Measurements from ENCODE around the gene ETV4. TPM values are rescaled to one million over a fixed set of nuclear protein-coding genes. Genes with fewer than 3 reads are reported as not detected.
A peak's percentile ranks its signal among the peaks of the same experiment; 100 is the strongest.

The ETV4 gene
- total and polyA plus RNA-seq, 2 of the 13 experiments (the other 11 are each of a cell fraction or from before 2014, with no cell fraction given) = 128 to 330 TPM

GRCh38 chr17:43552229-43552837, 6.2 kb upstream of the ETV4 start (continued):
- TF ChIP-seq GFI1 (CRISPR knock-in tag; IDR thresholded peaks at IDR 0.05; ENCODE audit: borderline replicate concordance) = 0 out of 2 replicates have a peak, but pooled peaks have one; percentile 26
- no peak for TF ChIP-seq CCAR2 (optimal IDR thresholded peaks at IDR 0.05; ENCODE audit: low read depth, low read length)
- peak; percentile 35; the same call in 1 of the 2 replicates for TF ChIP-seq TAF1 (CRISPR knock-in tag; IDR thresholded peaks at IDR 0.05)
- TF ChIP-seq, protein P1, sequence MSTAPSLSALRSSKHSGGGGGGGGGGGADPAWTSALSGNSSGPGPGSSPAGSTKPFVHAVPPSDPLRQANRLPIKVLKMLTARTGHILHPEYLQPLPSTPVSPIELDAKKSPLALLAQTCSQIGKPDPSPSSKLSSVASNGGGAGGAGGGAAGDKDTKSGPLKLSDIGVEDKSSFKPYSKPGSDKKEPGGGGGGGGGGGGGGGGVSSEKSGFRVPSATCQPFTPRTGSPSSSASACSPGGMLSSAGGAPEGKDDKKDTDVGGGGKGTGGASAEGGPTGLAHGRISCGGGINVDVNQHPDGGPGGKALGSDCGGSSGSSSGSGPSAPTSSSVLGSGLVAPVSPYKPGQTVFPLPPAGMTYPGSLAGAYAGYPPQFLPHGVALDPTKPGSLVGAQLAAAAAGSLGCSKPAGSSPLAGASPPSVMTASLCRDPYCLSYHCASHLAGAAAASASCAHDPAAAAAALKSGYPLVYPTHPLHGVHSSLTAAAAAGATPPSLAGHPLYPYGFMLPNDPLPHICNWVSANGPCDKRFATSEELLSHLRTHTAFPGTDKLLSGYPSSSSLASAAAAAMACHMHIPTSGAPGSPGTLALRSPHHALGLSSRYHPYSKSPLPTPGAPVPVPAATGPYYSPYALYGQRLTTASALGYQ (CRISPR knock-in tag; IDR thresholded peaks at IDR 0.05) = peak; percentile 74; the same call in 1 of the 2 replicates
- TF ChIP-seq DRAP1 (CRISPR knock-in tag; IDR thresholded peaks at IDR 0.05) = peak; percentile 84
- TF ChIP-seq, protein P2, sequence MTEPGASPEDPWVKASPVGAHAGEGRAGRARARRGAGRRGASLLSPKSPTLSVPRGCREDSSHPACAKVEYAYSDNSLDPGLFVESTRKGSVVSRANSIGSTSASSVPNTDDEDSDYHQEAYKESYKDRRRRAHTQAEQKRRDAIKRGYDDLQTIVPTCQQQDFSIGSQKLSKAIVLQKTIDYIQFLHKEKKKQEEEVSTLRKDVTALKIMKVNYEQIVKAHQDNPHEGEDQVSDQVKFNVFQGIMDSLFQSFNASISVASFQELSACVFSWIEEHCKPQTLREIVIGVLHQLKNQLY (CRISPR knock-in tag; IDR thresholded peaks at IDR 0.05) = 0 out of 2 replicates have a peak, but pooled peaks have one; percentile 16
- TF ChIP-seq ZNF512B (CRISPR knock-in tag; IDR thresholded peaks at IDR 0.05; ENCODE audit: borderline replicate concordance) = no peak
- 0 out of 2 replicates have a peak, but pooled peaks have one; percentile 52 for TF ChIP-seq ZSCAN30 (CRISPR knock-in tag; IDR thresholded peaks at IDR 0.05)
- TF ChIP-seq PATZ1 (CRISPR knock-in tag; IDR thresholded peaks at IDR 0.05) = peak; percentile 92
- TF ChIP-seq ZNF629 (CRISPR knock-in tag; conservative IDR thresholded peaks at IDR 0.05) = peak; percentile 74
- TF ChIP-seq, protein P3, sequence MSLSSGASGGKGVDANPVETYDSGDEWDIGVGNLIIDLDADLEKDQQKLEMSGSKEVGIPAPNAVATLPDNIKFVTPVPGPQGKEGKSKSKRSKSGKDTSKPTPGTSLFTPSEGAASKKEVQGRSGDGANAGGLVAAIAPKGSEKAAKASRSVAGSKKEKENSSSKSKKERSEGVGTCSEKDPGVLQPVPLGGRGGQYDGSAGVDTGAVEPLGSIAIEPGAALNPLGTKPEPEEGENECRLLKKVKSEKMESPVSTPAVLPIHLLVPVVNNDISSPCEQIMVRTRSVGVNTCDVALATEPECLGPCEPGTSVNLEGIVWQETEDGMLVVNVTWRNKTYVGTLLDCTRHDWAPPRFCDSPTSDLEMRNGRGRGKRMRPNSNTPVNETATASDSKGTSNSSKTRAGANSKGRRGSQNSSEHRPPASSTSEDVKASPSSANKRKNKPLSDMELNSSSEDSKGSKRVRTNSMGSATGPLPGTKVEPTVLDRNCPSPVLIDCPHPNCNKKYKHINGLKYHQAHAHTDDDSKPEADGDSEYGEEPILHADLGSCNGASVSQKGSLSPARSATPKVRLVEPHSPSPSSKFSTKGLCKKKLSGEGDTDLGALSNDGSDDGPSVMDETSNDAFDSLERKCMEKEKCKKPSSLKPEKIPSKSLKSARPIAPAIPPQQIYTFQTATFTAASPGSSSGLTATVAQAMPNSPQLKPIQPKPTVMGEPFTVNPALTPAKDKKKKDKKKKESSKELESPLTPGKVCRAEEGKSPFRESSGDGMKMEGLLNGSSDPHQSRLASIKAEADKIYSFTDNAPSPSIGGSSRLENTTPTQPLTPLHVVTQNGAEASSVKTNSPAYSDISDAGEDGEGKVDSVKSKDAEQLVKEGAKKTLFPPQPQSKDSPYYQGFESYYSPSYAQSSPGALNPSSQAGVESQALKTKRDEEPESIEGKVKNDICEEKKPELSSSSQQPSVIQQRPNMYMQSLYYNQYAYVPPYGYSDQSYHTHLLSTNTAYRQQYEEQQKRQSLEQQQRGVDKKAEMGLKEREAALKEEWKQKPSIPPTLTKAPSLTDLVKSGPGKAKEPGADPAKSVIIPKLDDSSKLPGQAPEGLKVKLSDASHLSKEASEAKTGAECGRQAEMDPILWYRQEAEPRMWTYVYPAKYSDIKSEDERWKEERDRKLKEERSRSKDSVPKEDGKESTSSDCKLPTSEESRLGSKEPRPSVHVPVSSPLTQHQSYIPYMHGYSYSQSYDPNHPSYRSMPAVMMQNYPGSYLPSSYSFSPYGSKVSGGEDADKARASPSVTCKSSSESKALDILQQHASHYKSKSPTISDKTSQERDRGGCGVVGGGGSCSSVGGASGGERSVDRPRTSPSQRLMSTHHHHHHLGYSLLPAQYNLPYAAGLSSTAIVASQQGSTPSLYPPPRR (CRISPR knock-in tag; IDR thresholded peaks at IDR 0.05; ENCODE audit: borderline replicate concordance) = peak; percentile 48; the same call in 1 of the 2 replicates
- TF ChIP-seq GMEB1 (CRISPR knock-in tag; IDR thresholded peaks at IDR 0.05; ENCODE audit: borderline replicate concordance) = peak; percentile 12; the same call in 1 of the 2 replicates
